ENCODE measurements around the gene OR2S2. TPM values are rescaled to one million over a fixed set of nuclear protein-coding genes. Genes with fewer than 3 reads are reported as not detected.

OR2S2 gene
- total RNA-seq, 1 experiment from 2014 or later = not detected

GRCh38 chr9:35952526-35953191 is 5.3 kb downstream of the OR2S2 start:
- Histone ChIP-seq H3K36me3 (ENCODE audit: control insufficient read depth, insufficient read depth, low read length) (no peaks in the 10 kb centered on the region), H3K4me1 (peaks cover 10% of the 10 kb centered on the region), H3K9me3 (no peaks in the 10 kb centered on the region), H3K27me3 (replicated peaks; ENCODE audit: control insufficient read depth, insufficient read depth, low read length) (no peaks in the 10 kb centered on the region), H3K4me3 (ENCODE audit: low read depth, low read length) (no peak overlapping the region)
- CTCF ChIA-PET = interaction anchor here (0.9 kb wide), 2 partner anchors 11 to 71 kb away, joined by 3 to 4 read pairs; no protein-coding TSS in a partner anchor
- no TSS peak for BruUV-seq (replicated peaks)
- Mint-ChIP-seq H3K4me1 (ENCODE audit: low read depth, unreplicated experiment) (peaks cover 16% of the 10 kb centered on the region), H3K9me3 (ENCODE audit: unreplicated experiment) (no peaks in the 10 kb centered on the region), H3K4me3 (ENCODE audit: unreplicated experiment) (no peak overlapping the region), H3K36me3 (ENCODE audit: insufficient read depth, unreplicated experiment) (no peaks in the 10 kb centered on the region), H3K27ac (ENCODE audit: unreplicated experiment) (no peak overlapping the region), H3K27me3 (ENCODE audit: insufficient read depth, unreplicated experiment) (peaks cover 8% of the 10 kb centered on the region)
- TF ChIP-seq CTCF (IDR thresholded peaks at IDR 0.05; ENCODE audit: insufficient read depth in 1 of 2, low read depth in 1 of 2, low read length in 1 of 2, severe bottlenecking in 1 of 2, unreplicated experiment in 1 of 2) = no peak
- intact Hi-C loops (cut with micrococcal nuclease; ENCODE audit: unreplicated experiment) = no loop called here
- DNase-seq = no peak
- POLR2A ChIA-PET = no interaction called here

GRCh38 chr9:35951736-35952135 is 6.2 kb downstream of the OR2S2 start:
- BruUV-seq (replicated peaks) = no TSS peak
- ChIA-PET CTCF (interaction anchor here (0.9 kb wide), 2 partner anchors 10 to 72 kb away, joined by 3 to 4 read pairs; no protein-coding TSS in a partner anchor), POLR2A (no interaction called here)
- Mint-ChIP-seq H3K27me3 (ENCODE audit: insufficient read depth, unreplicated experiment) (peaks cover 3% of the 10 kb centered on the region), H3K9me3 (ENCODE audit: unreplicated experiment) (no peaks in the 10 kb centered on the region), H3K36me3 (ENCODE audit: insufficient read depth, unreplicated experiment) (no peaks in the 10 kb centered on the region), H3K27ac (ENCODE audit: unreplicated experiment) (no peak overlapping the region), H3K4me1 (ENCODE audit: low read depth, unreplicated experiment) (peaks cover 16% of the 10 kb centered on the region), H3K4me3 (ENCODE audit: unreplicated experiment) (no peak overlapping the region)
- no peak for DNase-seq
- Histone ChIP-seq H3K36me3 (ENCODE audit: control insufficient read depth, insufficient read depth, low read length) (no peaks in the 10 kb centered on the region), H3K4me1 (peaks cover 10% of the 10 kb centered on the region), H3K9me3 (no peaks in the 10 kb centered on the region), H3K4me3 (ENCODE audit: low read depth, low read length) (no peak overlapping the region), H3K27me3 (replicated peaks; ENCODE audit: control insufficient read depth, insufficient read depth, low read length) (no peaks in the 10 kb centered on the region)
- intact Hi-C loops (cut with micrococcal nuclease; ENCODE audit: unreplicated experiment) = no loop called here
- no peak for TF ChIP-seq CTCF (IDR thresholded peaks at IDR 0.05; ENCODE audit: insufficient read depth in 1 of 2, low read depth in 1 of 2, low read length in 1 of 2, severe bottlenecking in 1 of 2, unreplicated experiment in 1 of 2)

- Histone ChIP-seq H3K9me3 (no peaks in the 10 kb centered on the region), H3K27me3 (replicated peaks; ENCODE audit: control insufficient read depth, insufficient read depth, low read length) (no peaks in the 10 kb centered on the region), H3K4me3 (ENCODE audit: low read depth, low read length) (no peak overlapping the region), H3K4me1 (peaks cover 10% of the 10 kb centered on the region), H3K36me3 (ENCODE audit: control insufficient read depth, insufficient read depth, low read length) (no peaks in the 10 kb centered on the region)
- POLR2A ChIA-PET = no interaction called here
- TF ChIP-seq CTCF (IDR thresholded peaks at IDR 0.05; ENCODE audit: insufficient read depth in 1 of 2, low read depth in 1 of 2, low read length in 1 of 2, severe bottlenecking in 1 of 2, unreplicated experiment in 1 of 2) = no peak
- peaks cover 10% of the 10 kb centered on the region for H3K4me1 Mint-ChIP-seq (ENCODE audit: low read depth, unreplicated experiment)
- H3K27me3 Mint-ChIP-seq (ENCODE audit: insufficient read depth, unreplicated experiment) = no peaks in the 10 kb centered on the region
- no peaks in the 10 kb centered on the region for H3K9me3 Mint-ChIP-seq (ENCODE audit: unreplicated experiment)
- no TSS peak for BruUV-seq (replicated peaks)
- no peaks in the 10 kb centered on the region for H3K36me3 Mint-ChIP-seq (ENCODE audit: insufficient read depth, unreplicated experiment)
- peak overlapping the region; percentile 57 for H3K27ac Mint-ChIP-seq (ENCODE audit: unreplicated experiment)
- CTCF ChIA-PET = interaction anchor here (0.6 kb wide), 1 partner anchor 159 kb away, joined by 3 read pairs; no protein-coding TSS in a partner anchor
- intact Hi-C loops (cut with micrococcal nuclease; ENCODE audit: unreplicated experiment) = loop anchor here (5.0 kb wide), 1 partner anchor 218 kb away; the partner anchor contains the start of gene CCIN
- DNase-seq = peak; percentile 32 to 51
- H3K4me3 Mint-ChIP-seq (ENCODE audit: unreplicated experiment) = no peak overlapping the region
Measured at GRCh38 chr9:35948901-35949318, 9.0 kb downstream of the OR2S2 start.

Measured in Caco-2 (cell line).